GM12878 (cell line): Measurements from ENCODE around the gene SLU7. TPM values are rescaled to one million over a fixed set of nuclear protein-coding genes. Genes with fewer than 3 reads are reported as not detected.

Experiments used
- BCL3 ChIP-seq: IDR thresholded peaks from 2 replicates; pipeline ENCODE4 v1.6.1; 2011; ENCODE audit warnings: borderline replicate concordance, low read depth, mild to moderate bottlenecking, moderate library complexity, low read length; ENCODE audit not compliant: insufficient read depth, poor library complexity, severe bottlenecking
- BHLHE40 ChIP-seq, 2 experiments: fragments of 450-650 bp in 1 of 2; IDR thresholded peaks; 2 replicates each; pipeline ENCODE4 v1.6.1; 2011 to 2017; ENCODE audit warnings: low read depth in 2 of 2, borderline replicate concordance in 1 of 2, improper control_type of control experiment in 1 of 2, low read length in 1 of 2, mild to moderate bottlenecking in 1 of 2
- CBFB ChIP-seq: IDR thresholded peaks from 2 replicates; pipeline ENCODE4 v1.6.1; 2016; ENCODE audit warnings: antibody characterized with exemption, low read depth
- CREM ChIP-seq: IDR thresholded peaks from 2 replicates; pipeline ENCODE4 v1.6.1; 2014; ENCODE audit warnings: antibody characterized with exemption, low read depth
- DPF2 ChIP-seq: fragments of 450-650 bp; IDR thresholded peaks from 2 replicates; pipeline ENCODE4 v1.6.1; 2017; ENCODE audit warnings: mild to moderate bottlenecking
- EED ChIP-seq: sonication (generic); IDR thresholded peaks from 2 replicates; pipeline ENCODE4 v1.6.1; 2016; ENCODE audit warnings: antibody characterized with exemption, low read depth
- FOXM1 ChIP-seq: IDR thresholded peaks from 2 replicates; pipeline ENCODE4 v1.6.1; 2012; ENCODE audit warnings: low read depth, mild to moderate bottlenecking, inconsistent platforms, low read length, moderate library complexity
- HDAC6 ChIP-seq: fragments of 200-600 bp; sonication (generic); IDR thresholded peaks from one replicate; pipeline ENCODE4 v1.8.0; 2017; ENCODE audit warnings: antibody characterized with exemption; ENCODE audit not compliant: unreplicated experiment
- IKZF1 ChIP-seq: fragments of 450-650 bp; conservative IDR thresholded peaks from 2 replicates; pipeline ENCODE4 v1.6.1; 2017; ENCODE audit warnings: antibody characterized with exemption, mild to moderate bottlenecking
- IKZF2 ChIP-seq, 2 experiments: fragments of 450-650 bp; IDR thresholded peaks; 2 replicates each; pipeline ENCODE4 v1.6.1; 2017; ENCODE audit warnings: mild to moderate bottlenecking in 2 of 2, moderate library complexity in 2 of 2
- IRF4 ChIP-seq: IDR thresholded peaks from 2 replicates; pipeline ENCODE4 v1.6.1; 2011; ENCODE audit warnings: low read depth, low read length
- JUND ChIP-seq: IDR thresholded peaks from 2 replicates; pipeline ENCODE4 v1.6.1; 2012; ENCODE audit warnings: low read depth, mild to moderate bottlenecking, low read length, improper control_type of control experiment, moderate library complexity
- LARP7 ChIP-seq: fragments of 450-650 bp; IDR thresholded peaks from 2 replicates; pipeline ENCODE4 v1.6.1; 2017; ENCODE audit warnings: mild to moderate bottlenecking
- MXI1 ChIP-seq: fragments of 150-350 bp; IDR thresholded peaks from 2 replicates; pipeline ENCODE4 v1.6.1; 2011; ENCODE audit warnings: low read depth, mild to moderate bottlenecking, inconsistent platforms, low read length, improper control_type of control experiment
- NKRF ChIP-seq: fragments of 450-650 bp; conservative IDR thresholded peaks from 2 replicates; pipeline ENCODE4 v1.6.1; 2017; ENCODE audit warnings: mild to moderate bottlenecking, moderate library complexity
- POLR2A ChIP-seq: IDR thresholded peaks from 2 replicates; pipeline ENCODE4 v1.6.1; 2011; ENCODE audit warnings: low read depth, mild to moderate bottlenecking, low read length
- RAD21 ChIP-seq: IDR thresholded peaks from 2 replicates; pipeline ENCODE4 v1.6.1; 2011; ENCODE audit warnings: mild to moderate bottlenecking, low read depth, low read length, moderate library complexity; ENCODE audit not compliant: insufficient read depth
- RAD51 ChIP-seq: fragments of 450-650 bp; IDR thresholded peaks from 2 replicates; pipeline ENCODE4 v1.6.1; 2016; ENCODE audit warnings: moderate library complexity, mild to moderate bottlenecking, inconsistent platforms
- RB1 ChIP-seq: fragments of 450-650 bp; formaldehyde crosslinking; IDR thresholded peaks from 2 replicates; pipeline ENCODE4 v1.6.1; 2017; ENCODE audit warnings: mild to moderate bottlenecking, borderline replicate concordance
- RBBP5 ChIP-seq: fragments of 200-600 bp; sonication (generic); conservative IDR thresholded peaks from 2 replicates; pipeline ENCODE4 v1.6.1; 2016
- RCOR1 ChIP-seq: conservative IDR thresholded peaks from 2 replicates; pipeline ENCODE4 v1.6.1; 2012; ENCODE audit warnings: low read depth, low read length, improper control_type of control experiment
- RELA ChIP-seq: fragments of 450-650 bp; IDR thresholded peaks from 2 replicates; pipeline ENCODE4 v1.8.0; 2014; ENCODE audit warnings: borderline replicate concordance; ENCODE audit not compliant: partially characterized antibody
- SMC3 ChIP-seq: IDR thresholded peaks from 2 replicates; pipeline ENCODE4 v1.6.1; 2011; ENCODE audit warnings: low read length, improper control_type of control experiment, borderline replicate concordance
- SP1 ChIP-seq: IDR thresholded peaks from one replicate; pipeline ENCODE4 v1.6.1; 2011; ENCODE audit warnings: low read depth, low read length
- USF2 ChIP-seq: IDR thresholded peaks from 2 replicates; pipeline ENCODE4 v1.6.1; 2011; ENCODE audit warnings: low read depth, low read length, improper control_type of control experiment, borderline replicate concordance
- YY1 ChIP-seq: IDR thresholded peaks from 2 replicates; pipeline ENCODE4 v1.6.1; 2011; ENCODE audit warnings: low read depth, mild to moderate bottlenecking, low read length
- ZBED1 ChIP-seq: IDR thresholded peaks from 2 replicates; pipeline ENCODE4 v1.6.1; 2016; ENCODE audit warnings: borderline replicate concordance
- ZBTB33 ChIP-seq: fragments of 450-650 bp; IDR thresholded peaks from 2 replicates; pipeline ENCODE4 v1.6.1; 2017; ENCODE audit warnings: mild to moderate bottlenecking
- polyA plus RNA-seq, 11 experiments: library from polyadenylated mRNA; depleted of rRNA in 4 of 11; unstranded in 6 of 11; stranded (reverse) in 5 of 11; fragments of >200 nt; fragmentation: Nextera tagmentation in 4 of 11; fragmentation: Illumina TruSeq in 1 of 11; extraction: Ambion mirVana in 4 of 11; extraction: Trizol in 1 of 11; gene quantifications; 1 replicate in 1 of 11; 2 replicates in 10 of 11; pipeline versions ENCODE4 v1.2.1 to v1.2.3, GENCODE V29; 2011 to 2016; ENCODE audit warnings: inconsistent platforms in 2 of 11, missing spikeins in 2 of 11, low read depth in 1 of 11
- total RNA-seq, 4 experiments: library from RNA; depleted of rRNA in 3 of 4; stranded (reverse); fragments of >200 nt in 3 of 4; fragmentation: Illumina TruSeq in 1 of 4; extraction: Trizol in 1 of 4; gene quantifications; 2 replicates each; pipeline versions ENCODE4 v1.2.1 to v1.2.3, GENCODE V29; 2013 to 2021

SLU7 gene
- total and polyA plus RNA-seq, 10 of the 15 experiments (the other 5 are each of a cell fraction or from before 2014, with no cell fraction given) = 32.7 to 55.2 (median 46.6) TPM

GRCh38 chr5:160439205-160439600 is 20.3 kb upstream of the SLU7 start (continued):
- TF ChIP-seq CREM = peak; percentile 40; the same call in 1 of the 2 replicates
- TF ChIP-seq RB1 = peak; percentile 72; the same call in 1 of the 2 replicates
- TF ChIP-seq MXI1 = peak; percentile 87
- TF ChIP-seq USF2 = peak; percentile 41; the same call in 1 of the 2 replicates
- TF ChIP-seq NKRF = peak; percentile 50; the same call in 1 of the 2 replicates
- TF ChIP-seq DPF2 = peak; percentile 28; the same call in 1 of the 2 replicates
- peak; percentile 63 for TF ChIP-seq YY1
- TF ChIP-seq HDAC6 = no peak
- TF ChIP-seq POLR2A = peak; percentile 50; the same call in 1 of the 2 replicates
- TF ChIP-seq ZBTB33 = no peak
- TF ChIP-seq BCL3 = no peak
- peak; percentile 93 for TF ChIP-seq RAD51
- peak; percentile 94 for TF ChIP-seq IKZF1
- TF ChIP-seq RAD21 = peak; percentile 84
- TF ChIP-seq RBBP5 = no peak
- peak; percentile 93 for TF ChIP-seq IKZF2 (IDR thresholded peaks at IDR 0.05)
- no peak for TF ChIP-seq IRF4
- no peak for TF ChIP-seq JUND
- peak; percentile 49; the same call in 1 of the 2 replicates for TF ChIP-seq FOXM1
- TF ChIP-seq ZBED1 = no peak
- TF ChIP-seq LARP7 = peak; percentile 19; the same call in 1 of the 2 replicates
- TF ChIP-seq CBFB = peak; percentile 55; the same call in 1 of the 2 replicates
- no peak for TF ChIP-seq RCOR1
- peak; percentile 85 for TF ChIP-seq EED
- TF ChIP-seq SP1 = peak; percentile 30
- peak; percentile 91 to 92 for TF ChIP-seq BHLHE40 (IDR thresholded peaks at IDR 0.05; ENCODE audit: borderline replicate concordance in 1 of 2, low read depth in 2 of 2, low read length in 1 of 2)
- TF ChIP-seq SMC3 = peak; percentile 96
- TF ChIP-seq RELA = peak; percentile 88
